ENCODE measurements around the gene FXN. TPM values are rescaled to one million over a fixed set of nuclear protein-coding genes. Genes with fewer than 3 reads are reported as not detected.
"Not testable (repeated sequence)": the region's sequence is repeated elsewhere in the genome, so short reads cannot be mapped to it uniquely, and the experiment has no call there.

Gene FXN
- total RNA-seq, 4 donors from 2014 or later = 0.17 to 5.6 (median 3.0) TPM

DNA sequence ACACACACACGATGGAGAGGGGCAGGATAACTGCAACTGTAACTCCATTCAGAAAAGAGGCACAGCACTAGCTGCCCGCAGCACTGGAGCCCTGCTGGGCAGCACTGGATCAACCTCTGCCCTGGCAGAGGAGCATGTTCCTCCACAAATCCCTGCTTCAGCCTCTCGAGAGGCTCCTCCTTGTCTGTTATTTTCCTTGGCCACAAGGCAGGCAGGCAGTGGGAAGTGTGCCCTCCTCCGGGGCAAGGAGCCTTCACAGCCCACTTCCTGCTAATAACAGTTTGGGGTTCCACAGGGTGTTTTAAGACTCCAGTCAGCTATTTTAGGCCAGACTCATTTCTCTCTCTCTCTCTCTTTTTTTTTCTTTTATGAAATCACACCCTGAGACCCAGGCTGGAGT is 11.8 kb downstream of the FXN start:
- peak in 1 of 2 donors; percentile 54 for DNase-seq (ENCODE audit: low spot score in 2 of 2)
- TF ChIP-seq POLR2A (IDR thresholded peaks at IDR 0.05) = no peak
- TF ChIP-seq, protein P1, sequence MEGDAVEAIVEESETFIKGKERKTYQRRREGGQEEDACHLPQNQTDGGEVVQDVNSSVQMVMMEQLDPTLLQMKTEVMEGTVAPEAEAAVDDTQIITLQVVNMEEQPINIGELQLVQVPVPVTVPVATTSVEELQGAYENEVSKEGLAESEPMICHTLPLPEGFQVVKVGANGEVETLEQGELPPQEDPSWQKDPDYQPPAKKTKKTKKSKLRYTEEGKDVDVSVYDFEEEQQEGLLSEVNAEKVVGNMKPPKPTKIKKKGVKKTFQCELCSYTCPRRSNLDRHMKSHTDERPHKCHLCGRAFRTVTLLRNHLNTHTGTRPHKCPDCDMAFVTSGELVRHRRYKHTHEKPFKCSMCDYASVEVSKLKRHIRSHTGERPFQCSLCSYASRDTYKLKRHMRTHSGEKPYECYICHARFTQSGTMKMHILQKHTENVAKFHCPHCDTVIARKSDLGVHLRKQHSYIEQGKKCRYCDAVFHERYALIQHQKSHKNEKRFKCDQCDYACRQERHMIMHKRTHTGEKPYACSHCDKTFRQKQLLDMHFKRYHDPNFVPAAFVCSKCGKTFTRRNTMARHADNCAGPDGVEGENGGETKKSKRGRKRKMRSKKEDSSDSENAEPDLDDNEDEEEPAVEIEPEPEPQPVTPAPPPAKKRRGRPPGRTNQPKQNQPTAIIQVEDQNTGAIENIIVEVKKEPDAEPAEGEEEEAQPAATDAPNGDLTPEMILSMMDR (IDR thresholded peaks at IDR 0.05) = no peak
- intact Hi-C loops (cut with DNase I; ENCODE audit: low total_unique reads) = loop anchor here (5.0 kb wide), 1 partner anchor 150 kb away; no protein-coding TSS in a partner anchor
- H3K4me3 ChIP-seq (ENCODE audit: low read depth, poor library complexity, severe bottlenecking) = no peak overlapping the region
- WGBS, 2 donors = 58 to 70% methylated on average over 3 to 4 of the region's 4 CpGs

- WGBS, 2 donors = 89 to 92% methylated on average over 6 of the region's 6 CpGs
- TF ChIP-seq, protein P1 (IDR thresholded peaks at IDR 0.05) = no peak
- no peak for TF ChIP-seq POLR2A (IDR thresholded peaks at IDR 0.05)
- intact Hi-C loops (cut with DNase I; ENCODE audit: low total_unique reads) = loop anchor here (5.0 kb wide), 1 partner anchor 148 kb away; no protein-coding TSS in a partner anchor
- H3K4me3 ChIP-seq (ENCODE audit: low read depth, poor library complexity, severe bottlenecking) = no peak overlapping the region
- no peak for DNase-seq (ENCODE audit: low spot score in 2 of 2)
Observed at GRCh38 chr9:69049094-69049493, 13.5 kb downstream of the FXN start.

GRCh38 chr9:69050936-69051335 is 15.4 kb downstream of the FXN start:
- H3K4me3 ChIP-seq (ENCODE audit: low read depth, poor library complexity, severe bottlenecking); intact Hi-C loops (cut with DNase I; ENCODE audit: low total_unique reads): not testable (repeated sequence)
- 92% methylated on average over 12 of the region's 12 CpGs for WGBS, 2 donors
- peak in 1 of 2 donors; percentile 62 for DNase-seq (ENCODE audit: low spot score in 2 of 2)

DNA sequence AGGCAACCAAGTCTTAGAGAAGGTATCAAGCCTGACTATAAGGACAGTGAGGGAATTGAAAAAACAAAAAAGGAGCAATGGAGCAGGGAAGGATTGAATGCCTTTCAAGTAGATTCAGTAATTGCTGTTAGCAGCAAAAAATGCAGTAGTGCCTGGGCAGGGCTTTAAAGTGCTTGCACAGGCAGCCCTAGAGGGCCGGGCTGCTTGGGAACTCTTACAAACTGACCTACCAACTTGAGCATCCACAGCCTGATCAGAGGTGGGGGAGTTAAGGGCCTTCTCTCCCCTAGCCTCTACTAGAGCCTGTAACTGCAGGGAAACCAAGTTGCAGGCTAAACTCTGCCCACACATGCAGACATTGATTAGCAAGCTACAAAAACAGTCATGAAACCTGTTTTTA is 19.4 kb downstream of the FXN start:
- H3K4me3 ChIP-seq (ENCODE audit: low read depth, poor library complexity, severe bottlenecking) = no peak overlapping the region
- DNase-seq (ENCODE audit: low spot score in 2 of 2) = no peak
- no peak for TF ChIP-seq POLR2A (IDR thresholded peaks at IDR 0.05)
- TF ChIP-seq, protein P1 (IDR thresholded peaks at IDR 0.05) = no peak
- intact Hi-C loops (cut with DNase I; ENCODE audit: low total_unique reads) = no loop called here
- WGBS, 2 donors = 75 to 88% methylated on average over 1 of the region's 1 CpG

GRCh38 chr9:69056191-69056815 is 20.8 kb downstream of the FXN start:
- TF ChIP-seq POLR2A (IDR thresholded peaks at IDR 0.05) = no peak
- TF ChIP-seq, protein P1 (IDR thresholded peaks at IDR 0.05) = no peak
- DNase-seq (ENCODE audit: low spot score in 2 of 2) = peak in 1 of 2 donors; percentile 28
- 93 to 96% methylated on average over 4 of the region's 4 CpGs for WGBS, 2 donors
- intact Hi-C loops (cut with DNase I; ENCODE audit: low total_unique reads) = no loop called here
- H3K4me3 ChIP-seq (ENCODE audit: low read depth, poor library complexity, severe bottlenecking) = no peak overlapping the region

DNA sequence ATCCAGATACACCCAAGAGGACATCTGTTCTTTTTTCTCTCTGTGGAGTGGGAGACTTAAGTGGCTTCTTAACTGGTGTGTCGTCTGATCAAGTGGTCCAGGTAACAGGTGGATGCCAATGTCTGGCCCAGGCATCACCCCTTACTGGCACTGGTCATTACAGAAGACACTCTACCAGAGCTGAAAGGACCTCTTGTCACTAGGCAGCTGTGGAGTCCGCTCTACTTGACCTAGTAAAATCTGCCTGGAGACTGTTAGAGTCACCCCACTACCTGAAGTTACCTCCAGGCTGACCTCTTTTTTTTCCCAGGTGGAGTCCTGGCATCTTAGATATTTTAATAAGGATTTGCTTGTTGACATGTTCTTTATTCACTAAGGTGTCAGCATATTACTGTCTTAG is 22.5 kb downstream of the FXN start:
- intact Hi-C loops (cut with DNase I; ENCODE audit: low total_unique reads) = no loop called here
- 92 to 95% methylated on average over 2 of the region's 2 CpGs for WGBS, 2 donors
- TF ChIP-seq POLR2A (IDR thresholded peaks at IDR 0.05) = no peak
- TF ChIP-seq, protein P1 (IDR thresholded peaks at IDR 0.05) = no peak
- peak in 1 of 2 donors; percentile 31 for DNase-seq (ENCODE audit: low spot score in 2 of 2)
- no peak overlapping the region for H3K4me3 ChIP-seq (ENCODE audit: low read depth, poor library complexity, severe bottlenecking)
